22Rv1 (cell line): Measurements from ENCODE around the gene CLSTN2.

Experiments
- H3K27ac ChIP-seq: fragments of 450-650 bp; 2 replicates; pipeline ENCODE4 v1.5.1; 2017
- CTCF ChIP-seq: fragments of 450-650 bp; IDR thresholded peaks from 2 replicates; pipeline ENCODE4 v1.5.1; 2017; ENCODE audit warnings: mild to moderate bottlenecking
- ZFX ChIP-seq: fragments of 450-650 bp; IDR thresholded peaks from 2 replicates; pipeline ENCODE4 v1.6.1; 2017; ENCODE audit warnings: antibody characterized with exemption, borderline replicate concordance

The CLSTN2 gene

GRCh38 chr3:140424211-140424610, 489.2 kb downstream of the CLSTN2 start:
- no peak for TF ChIP-seq CTCF
- TF ChIP-seq ZFX: no peak
- no peak overlapping the region for H3K27ac ChIP-seq

GRCh38 chr3:140424726-140425125, 489.7 kb downstream of the CLSTN2 start:
- no peak overlapping the region for H3K27ac ChIP-seq
- TF ChIP-seq CTCF (no peak), ZFX (no peak)

- no peak overlapping the region for H3K27ac ChIP-seq
- no peak for TF ChIP-seq CTCF
- no peak for TF ChIP-seq ZFX
Observed at GRCh38 chr3:140427786-140428185, 492.8 kb downstream of the CLSTN2 start.

- TF ChIP-seq ZFX (no peak), CTCF (no peak)
- no peak overlapping the region for H3K27ac ChIP-seq
Observed at GRCh38 chr3:140428380-140428779, 493.4 kb downstream of the CLSTN2 start.

- no peak for TF ChIP-seq ZFX
- no peak for TF ChIP-seq CTCF
- no peak overlapping the region for H3K27ac ChIP-seq
Observed at GRCh38 chr3:140429791-140430190, 494.8 kb downstream of the CLSTN2 start.

GRCh38 chr3:140430494-140430893, 495.5 kb downstream of the CLSTN2 start:
- no peak for TF ChIP-seq ZFX
- no peak for TF ChIP-seq CTCF
- no peak overlapping the region for H3K27ac ChIP-seq

GRCh38 chr3:140432229-140432669, 497.3 kb downstream of the CLSTN2 start:
- TF ChIP-seq ZFX: no peak
- no peak for TF ChIP-seq CTCF
- H3K27ac ChIP-seq: no peak overlapping the region
